ENCODE results near the gene GSG1. TPM values are rescaled to one million over a fixed set of nuclear protein-coding genes. Genes with fewer than 3 reads are reported as not detected.
"Not testable (repeated sequence)": the region's sequence is repeated elsewhere in the genome, so short reads cannot be mapped to it uniquely, and the experiment has no call there.

GSG1 gene
- total and polyA plus RNA-seq, 4 donors, result not detected

- not testable (repeated sequence) for H3K27me3 ChIP-seq (ENCODE audit: control insufficient read depth in 1 of 2, insufficient read depth in 2 of 2, low read length in 1 of 2)
Observed at GRCh38 chr12:13035335-13035734, 68.1 kb downstream of the GSG1 start.

More at GRCh38 chr12:13035335-13035734, 68.1 kb downstream of the GSG1 start:
- H3K27ac ChIP-seq (ENCODE audit: low read depth in 1 of 2, low read length in 2 of 2); ATAC-seq (ENCODE audit: low FRiP score); intact Hi-C loops (cut with DNase I); H3K4me1 ChIP-seq (ENCODE audit: control insufficient read depth in 1 of 2, insufficient read depth in 2 of 2, low read length in 2 of 2); H3K9me3 ChIP-seq (ENCODE audit: control insufficient read depth, low read length); H3K4me3 ChIP-seq (ENCODE audit: low read length in 2 of 2); H3K36me3 ChIP-seq (ENCODE audit: control insufficient read depth in 1 of 2, insufficient read depth in 2 of 2, low read length in 1 of 2); DNase-seq: not testable (repeated sequence)
- 94 to 99% methylated on average over 5 of the region's 5 CpGs for WGBS, 2 donors

Other genes with a start within 250 kb of the GSG1 start
- gene GPRC5A, start 212.1 kb downstream of the GSG1 start, total RNA-seq, result 10 to 100 TPM; 36.6 to 86.0 TPM
- gene GPRC5A, start 212.1 kb downstream of the GSG1 start, polyA plus RNA-seq, result 1 to 10 TPM; 4.6 to 8.4 TPM
- gene GPRC5D, start 151.5 kb downstream of the GSG1 start, total RNA-seq, result under 1 TPM in 1 of 2 donors, not detected in 1; 0.39 TPM
- gene GPRC5D, start 151.5 kb downstream of the GSG1 start, polyA plus RNA-seq, result not detected
- 10 to 100 TPM; 55.8 to 73.6 TPM for gene HEBP1, start 103.4 kb downstream of the GSG1 start, total RNA-seq
- gene HEBP1, start 103.4 kb downstream of the GSG1 start, polyA plus RNA-seq, result 100 to 1,000 TPM in 1 of 2 donors, 10 to 100 TPM in 1; 77.7 to 181 TPM
- 1 to 10 TPM; 5.2 to 6.8 TPM for gene FAM234B, start 59.3 kb downstream of the GSG1 start, total RNA-seq
- gene FAM234B, start 59.3 kb downstream of the GSG1 start, polyA plus RNA-seq, result under 1 TPM in 1 of 2 donors, not detected in 1; 0.95 TPM
- 100 to 1,000 TPM; 593 to 594 TPM for gene EMP1, start 93.1 kb upstream of the GSG1 start, total RNA-seq
- 10 to 100 TPM; 32.6 to 39.4 TPM for gene EMP1, start 93.1 kb upstream of the GSG1 start, polyA plus RNA-seq